ENCODE results near the gene UBL5. TPM values are rescaled to one million over a fixed set of nuclear protein-coding genes. Genes with fewer than 3 reads are reported as not detected.

The UBL5 gene
- total RNA-seq, 1 experiment from 2014 or later: 345 TPM

- intact Hi-C loops (cut with micrococcal nuclease; ENCODE audit: unreplicated experiment): loop anchor here (1.0 to 5.0 kb wide), 4 partner anchors 8 to 470 kb away; partner anchors contain the start of genes FBXL12, ZNF559 and ZNF846
- H3K27ac Mint-ChIP-seq (ENCODE audit: unreplicated experiment): peak overlapping the region; percentile 88
Observed at GRCh38 chr19:9792206-9793070, 35.3 kb upstream of the UBL5 start.

GRCh38 chr19:9793071-9793591 lies 34.6 kb upstream of the UBL5 start:
- TF ChIP-seq CTCF (IDR thresholded peaks at IDR 0.05; ENCODE audit: insufficient read depth in 1 of 2, low read depth in 1 of 2, low read length in 1 of 2, severe bottlenecking in 1 of 2, unreplicated experiment in 1 of 2): no peak
- Histone ChIP-seq H3K4me3 (ENCODE audit: low read depth, low read length) (peak overlapping the region; percentile 72), H3K36me3 (ENCODE audit: control insufficient read depth, insufficient read depth, low read length) (no peaks in the 10 kb centered on the region; the same call in 1 of the 2 replicates), H3K4me1 (peaks cover 13% of the 10 kb centered on the region), H3K27me3 (replicated peaks; ENCODE audit: control insufficient read depth, insufficient read depth, low read length) (no peaks in the 10 kb centered on the region), H3K9me3 (no peaks in the 10 kb centered on the region)
- peak overlapping the region; percentile 88 for H3K4me3 Mint-ChIP-seq (ENCODE audit: unreplicated experiment)
- peak overlapping the region; percentile 88 for H3K27ac Mint-ChIP-seq (ENCODE audit: unreplicated experiment)
- H3K4me1 Mint-ChIP-seq (ENCODE audit: low read depth, unreplicated experiment): peaks cover 7% of the 10 kb centered on the region
- ChIA-PET POLR2A (interaction anchor here (0.8 kb wide), 1 partner anchor 24 kb away, joined by 3 read pairs; the partner anchor contains the start of gene ZNF846), CTCF (no interaction called here)
- H3K36me3 Mint-ChIP-seq (ENCODE audit: insufficient read depth, unreplicated experiment): peaks cover 7% of the 10 kb centered on the region
- H3K27me3 Mint-ChIP-seq (ENCODE audit: insufficient read depth, unreplicated experiment): no peaks in the 10 kb centered on the region
- H3K9me3 Mint-ChIP-seq (ENCODE audit: unreplicated experiment): no peaks in the 10 kb centered on the region
- intact Hi-C loops (cut with micrococcal nuclease; ENCODE audit: unreplicated experiment): loop anchor here (5.0 kb wide), 1 partner anchor 471 kb away; the partner anchor contains the start of gene ZNF559
- peak; percentile 40 to 56 for DNase-seq
- TSS peak; percentile 67 for BruUV-seq (replicated peaks)

More at GRCh38 chr19:9792206-9793070, 35.3 kb upstream of the UBL5 start:
- Histone ChIP-seq H3K4me1 (peaks cover 13% of the 10 kb centered on the region), H3K9me3 (no peaks in the 10 kb centered on the region), H3K27me3 (replicated peaks; ENCODE audit: control insufficient read depth, insufficient read depth, low read length) (no peaks in the 10 kb centered on the region), H3K36me3 (ENCODE audit: control insufficient read depth, insufficient read depth, low read length) (no peaks in the 10 kb centered on the region; the same call in 1 of the 2 replicates), H3K4me3 (ENCODE audit: low read depth, low read length) (peak overlapping the region; percentile 76)
- Mint-ChIP-seq H3K4me1 (ENCODE audit: low read depth, unreplicated experiment) (peaks cover 7% of the 10 kb centered on the region), H3K9me3 (ENCODE audit: unreplicated experiment) (no peaks in the 10 kb centered on the region), H3K36me3 (ENCODE audit: insufficient read depth, unreplicated experiment) (peaks cover 7% of the 10 kb centered on the region), H3K4me3 (ENCODE audit: unreplicated experiment) (peak overlapping the region; percentile 88), H3K27me3 (ENCODE audit: insufficient read depth, unreplicated experiment) (no peaks in the 10 kb centered on the region)
- TF ChIP-seq CTCF (IDR thresholded peaks at IDR 0.05; ENCODE audit: insufficient read depth in 1 of 2, low read depth in 1 of 2, low read length in 1 of 2, severe bottlenecking in 1 of 2, unreplicated experiment in 1 of 2): no peak
- POLR2A ChIA-PET: no interaction called here
- CTCF ChIA-PET: no interaction called here
- DNase-seq: peak; percentile 89 to 95
- BruUV-seq (replicated peaks): no TSS peak

GRCh38 chr19:9796113-9796773 lies 31.5 kb upstream of the UBL5 start:
- Mint-ChIP-seq H3K27ac (ENCODE audit: unreplicated experiment) (peak overlapping the region; percentile 22), H3K4me3 (ENCODE audit: unreplicated experiment) (no peak overlapping the region), H3K27me3 (ENCODE audit: insufficient read depth, unreplicated experiment) (no peaks in the 10 kb centered on the region), H3K36me3 (ENCODE audit: insufficient read depth, unreplicated experiment) (peaks cover 7% of the 10 kb centered on the region), H3K4me1 (ENCODE audit: low read depth, unreplicated experiment) (no peaks in the 10 kb centered on the region), H3K9me3 (ENCODE audit: unreplicated experiment) (no peaks in the 10 kb centered on the region)
- Histone ChIP-seq H3K4me3 (ENCODE audit: low read depth, low read length) (no peak overlapping the region), H3K36me3 (ENCODE audit: control insufficient read depth, insufficient read depth, low read length) (no peaks in the 10 kb centered on the region; the same call in 1 of the 2 replicates), H3K9me3 (no peaks in the 10 kb centered on the region), H3K27me3 (replicated peaks; ENCODE audit: control insufficient read depth, insufficient read depth, low read length) (no peaks in the 10 kb centered on the region), H3K4me1 (no peaks in the 10 kb centered on the region; the same call in 1 of the 2 replicates)
- CTCF ChIA-PET: interaction anchor here (0.6 to 0.7 kb wide), 2 partner anchors 22 to 133 kb away, joined by 3 to 5 read pairs; partner anchors contain the start of gene FBXL12
- POLR2A ChIA-PET: no interaction called here
- BruUV-seq (replicated peaks): no TSS peak
- intact Hi-C loops (cut with micrococcal nuclease; ENCODE audit: unreplicated experiment): loop anchor here (1.0 to 5.0 kb wide), 5 partner anchors 151 to 660 kb away; no protein-coding TSS in a partner anchor
- TF ChIP-seq CTCF (IDR thresholded peaks at IDR 0.05; ENCODE audit: insufficient read depth in 1 of 2, low read depth in 1 of 2, low read length in 1 of 2, severe bottlenecking in 1 of 2, unreplicated experiment in 1 of 2): peak; percentile 70 to 73
- DNase-seq: peak; percentile 84 to 85

Measured in Caco-2 (cell line).